Right kidney (tissue), 1 donor: Measurements from ENCODE around the gene CACNA2D2.

Experiments used
- DNase-seq: peaks from one replicate; pipeline ENCODE4 v3.0.0-alpha.2; 2016

Gene CACNA2D2

GRCh38 chr3:50393061-50393460 lies 110.4 kb downstream of the CACNA2D2 start:
- no peak for DNase-seq

- DNase-seq, result no peak
These were observed 111.2 kb downstream of the CACNA2D2 start for GRCh38 chr3:50392101-50392715.

GRCh38 chr3:50390508-50391224 lies 112.8 kb downstream of the CACNA2D2 start:
- DNase-seq, result no peak

- no peak for DNase-seq
These were observed 114.0 kb downstream of the CACNA2D2 start for GRCh38 chr3:50389414-50389767.

- no peak for DNase-seq
These were observed 114.6 kb downstream of the CACNA2D2 start for GRCh38 chr3:50388720-50389413.

GRCh38 chr3:50388016-50388719 lies 115.3 kb downstream of the CACNA2D2 start:
- no peak for DNase-seq

- no peak for DNase-seq
These were observed 117.7 kb downstream of the CACNA2D2 start for GRCh38 chr3:50385754-50386153.

- DNase-seq, result no peak
These were observed 119.7 kb downstream of the CACNA2D2 start for GRCh38 chr3:50383750-50384149.

GRCh38 chr3:50382722-50383121 lies 120.7 kb downstream of the CACNA2D2 start:
- no peak for DNase-seq

GRCh38 chr3:50381383-50381782 lies 122.1 kb downstream of the CACNA2D2 start:
- no peak for DNase-seq

- no peak for DNase-seq
These were observed 122.9 kb downstream of the CACNA2D2 start for GRCh38 chr3:50380405-50381085.

GRCh38 chr3:50378757-50379156 lies 124.7 kb downstream of the CACNA2D2 start:
- no peak for DNase-seq

- no peak for DNase-seq
These were observed 125.4 kb downstream of the CACNA2D2 start for GRCh38 chr3:50378024-50378423.

- DNase-seq, result no peak
These were observed 128.0 kb downstream of the CACNA2D2 start for GRCh38 chr3:50375258-50375931.

GRCh38 chr3:50374363-50375257 lies 128.8 kb downstream of the CACNA2D2 start:
- no peak for DNase-seq

- no peak for DNase-seq
These were observed 130.0 kb downstream of the CACNA2D2 start for GRCh38 chr3:50373146-50374051.

- DNase-seq, result no peak
These were observed 131.1 kb downstream of the CACNA2D2 start for GRCh38 chr3:50372349-50372748.

GRCh38 chr3:50371133-50371685 lies 132.2 kb downstream of the CACNA2D2 start:
- no peak for DNase-seq

GRCh38 chr3:50370594-50370993 lies 132.8 kb downstream of the CACNA2D2 start:
- no peak for DNase-seq
